ELR (cell line): ENCODE data around the gene MYO1C.
"Not testable (repeated sequence)": the region's sequence is repeated elsewhere in the genome, so short reads cannot be mapped to it uniquely, and the experiment has no call there.

Source experiments
- DNase-seq: peaks from one replicate; pipeline ENCODE4 v3.0.0-alpha.2; 2015; ENCODE audit warnings: low read depth

MYO1C gene

DNA sequence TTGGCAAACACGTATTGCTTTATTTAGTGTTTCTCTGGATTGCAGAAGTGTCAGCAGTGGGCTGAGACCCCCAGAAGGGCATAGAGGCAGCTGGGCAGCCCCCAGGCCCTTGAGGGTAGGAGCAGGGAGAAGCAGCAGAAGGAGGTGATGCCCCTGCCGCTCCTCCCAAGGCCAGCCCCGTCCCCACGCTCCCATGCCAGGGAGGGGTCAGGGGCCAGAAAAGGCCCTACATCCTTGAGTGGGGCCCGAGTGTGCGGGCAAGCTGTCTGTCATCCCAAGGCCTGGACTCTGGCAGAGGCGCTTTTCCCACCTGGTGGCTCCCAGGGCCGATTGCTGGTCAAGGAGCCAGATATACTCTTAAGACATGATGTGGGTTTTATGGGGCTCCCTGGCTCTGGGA is 28.3 kb downstream of the MYO1C start:
- DNase-seq, result no peak

GRCh38 chr17:1462164-1463112 is 30.0 kb downstream of the MYO1C start:
- DNase-seq, result no peak

DNA sequence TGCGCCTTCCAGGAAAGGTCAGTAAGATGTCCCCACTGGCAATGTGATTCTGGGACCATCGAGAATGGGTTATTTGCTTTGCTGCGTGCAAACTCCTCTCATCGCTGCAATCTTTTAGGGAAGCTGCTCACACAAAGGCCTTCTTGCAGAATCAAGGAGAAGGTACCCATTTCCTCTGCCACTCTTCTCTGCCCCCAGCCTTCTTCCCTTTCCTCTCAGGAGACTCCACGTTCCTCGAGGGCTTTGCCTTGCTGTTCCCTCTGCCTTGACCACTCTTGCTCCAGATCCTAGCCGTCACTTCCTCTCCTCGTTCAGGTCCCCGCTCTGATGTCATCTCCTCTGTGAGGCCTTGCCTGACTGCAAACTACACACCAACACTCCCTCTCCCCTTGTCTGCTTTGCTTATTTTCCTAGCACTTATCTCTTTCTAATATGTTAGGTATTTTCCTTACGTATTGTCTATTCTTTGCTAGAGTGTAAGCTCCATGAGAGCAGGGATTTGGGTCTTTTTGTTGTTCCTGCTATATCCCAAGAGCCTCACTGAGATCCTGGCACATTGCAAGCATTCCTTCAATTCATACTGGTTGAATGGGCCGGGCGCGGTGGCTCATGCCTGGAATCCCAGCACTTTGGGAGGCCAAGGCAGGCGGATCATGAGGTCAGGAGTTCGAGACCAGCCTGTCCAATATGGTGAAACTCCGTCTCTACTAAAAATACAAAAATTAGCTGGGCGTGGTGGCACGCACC is 31.1 kb downstream of the MYO1C start:
- DNase-seq, result no peak

- DNase-seq, result peak; percentile 46
Observed at GRCh38 chr17:1460233-1460632, 32.3 kb downstream of the MYO1C start.

- peak; percentile 95 for DNase-seq
Observed at GRCh38 chr17:1455797-1456599, 36.5 kb downstream of the MYO1C start, which contains the start of gene CRK. TSS of gene CRK (minus strand) at chr17:1456232. CDS start at chr17:1456117, 115 bp downstream.

DNA sequence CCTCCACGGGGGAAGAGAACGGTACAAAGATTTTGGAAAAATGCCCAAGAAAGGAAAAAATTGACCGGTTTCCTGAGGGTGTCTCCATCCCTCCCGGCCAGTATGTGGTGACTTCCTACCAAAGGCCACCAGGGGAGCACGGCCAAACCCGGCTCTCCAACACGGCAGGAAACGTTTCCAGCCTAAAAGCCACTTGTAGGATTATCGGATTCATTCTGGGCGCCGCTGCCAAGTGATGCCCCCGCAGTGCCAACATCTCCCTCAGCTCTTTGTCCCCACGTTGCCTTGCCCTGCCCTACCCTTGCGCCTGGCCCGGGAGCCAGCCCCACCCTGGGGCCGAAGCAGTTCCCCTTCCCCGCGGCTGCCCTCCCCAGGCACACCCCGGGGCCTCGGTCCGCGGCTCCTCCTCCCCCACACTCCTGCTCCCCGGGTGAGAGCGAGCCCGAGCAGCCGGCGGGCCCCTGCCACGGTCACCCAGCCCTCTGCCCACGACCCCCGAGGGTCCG is 37.1 kb downstream of the MYO1C start:
- DNase-seq, result peak; percentile 87

DNA sequence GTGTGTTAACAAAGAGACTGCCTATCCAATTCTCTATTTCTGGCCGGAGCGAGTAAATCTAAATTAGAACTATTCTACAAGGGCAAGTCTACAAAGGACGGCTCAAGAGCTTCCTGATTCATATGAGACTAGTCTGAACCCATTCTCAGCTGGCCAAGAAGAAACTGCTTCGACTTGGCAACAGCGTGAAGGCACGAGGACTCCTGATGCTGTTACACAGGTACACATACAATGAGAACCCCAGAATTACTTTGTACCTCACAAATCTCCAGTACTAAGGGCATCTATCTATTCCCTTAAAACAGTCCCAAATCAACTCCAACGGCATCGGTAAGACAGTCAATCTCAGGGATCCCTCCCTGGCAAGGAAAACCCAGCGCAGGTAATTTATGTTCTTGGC is 37.9 kb downstream of the MYO1C start:
- DNase-seq, result no peak

GRCh38 chr17:1453694-1454093 is 38.8 kb downstream of the MYO1C start:
- DNase-seq, result not testable (repeated sequence)

DNA sequence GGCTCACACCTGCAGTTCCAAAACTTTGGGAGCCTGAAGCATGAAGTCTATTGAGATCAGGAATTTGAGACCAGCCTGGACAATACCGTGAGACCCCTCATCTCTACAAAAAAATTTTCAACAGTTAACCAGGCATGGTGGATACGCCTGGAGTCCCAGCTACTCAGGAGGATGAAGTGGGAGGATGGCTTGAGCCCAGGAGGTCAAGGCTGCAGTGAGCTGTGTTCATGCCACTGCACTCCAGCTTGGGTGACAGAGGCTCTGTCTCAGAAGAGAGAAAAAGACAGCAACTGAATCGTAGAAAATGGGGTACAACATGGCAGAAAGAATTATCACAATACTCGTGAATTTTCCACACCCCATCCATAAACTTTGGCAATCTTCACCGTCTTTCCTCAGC is 39.6 kb downstream of the MYO1C start:
- DNase-seq, result no peak

DNA sequence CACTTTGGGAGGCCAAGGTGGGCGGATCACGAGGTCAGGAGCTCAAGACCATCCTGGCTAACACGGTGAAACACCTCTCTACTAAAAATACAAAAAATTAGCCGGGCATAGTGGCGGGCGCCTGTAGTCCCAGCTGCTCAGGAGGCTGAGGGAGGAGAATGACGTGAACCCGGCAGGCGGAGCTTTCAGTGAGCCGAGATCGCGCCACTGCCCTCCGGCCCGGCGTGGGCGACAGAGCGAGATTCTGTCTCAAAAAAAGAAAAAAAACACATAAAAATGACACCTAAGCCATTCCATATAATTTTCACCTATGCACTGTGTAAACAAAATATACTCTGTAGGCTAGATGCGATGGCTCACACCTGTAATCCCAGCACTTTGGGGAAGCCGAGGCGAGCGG is 42.2 kb downstream of the MYO1C start:
- DNase-seq, result not testable (repeated sequence)

DNA sequence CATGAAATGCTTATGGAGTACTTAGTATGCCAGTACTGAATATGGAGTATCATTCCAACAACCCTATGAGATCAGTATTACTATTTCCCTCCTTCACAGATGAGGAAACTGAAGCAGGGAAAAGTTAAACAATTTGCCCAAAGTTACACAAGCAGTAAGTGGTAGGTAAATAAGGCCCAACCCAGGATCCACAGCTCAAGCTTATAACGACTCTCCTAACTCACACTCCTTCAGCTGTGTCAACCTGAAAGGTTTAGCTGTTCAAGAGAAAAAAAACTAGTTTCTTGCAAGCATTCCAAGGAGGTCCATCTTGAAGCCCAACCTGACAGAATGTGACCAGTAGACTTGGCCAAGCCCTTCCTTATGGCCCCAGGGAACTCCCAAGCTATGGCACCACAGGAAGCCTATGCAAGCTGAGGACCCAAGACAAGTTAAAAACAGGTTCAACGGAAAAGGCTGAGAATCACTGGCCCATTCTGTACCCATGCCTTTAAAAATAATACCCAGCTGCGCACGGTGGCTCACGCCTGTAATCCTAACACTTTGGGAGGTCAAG is 43.0 kb downstream of the MYO1C start:
- DNase-seq, result no peak

DNA sequence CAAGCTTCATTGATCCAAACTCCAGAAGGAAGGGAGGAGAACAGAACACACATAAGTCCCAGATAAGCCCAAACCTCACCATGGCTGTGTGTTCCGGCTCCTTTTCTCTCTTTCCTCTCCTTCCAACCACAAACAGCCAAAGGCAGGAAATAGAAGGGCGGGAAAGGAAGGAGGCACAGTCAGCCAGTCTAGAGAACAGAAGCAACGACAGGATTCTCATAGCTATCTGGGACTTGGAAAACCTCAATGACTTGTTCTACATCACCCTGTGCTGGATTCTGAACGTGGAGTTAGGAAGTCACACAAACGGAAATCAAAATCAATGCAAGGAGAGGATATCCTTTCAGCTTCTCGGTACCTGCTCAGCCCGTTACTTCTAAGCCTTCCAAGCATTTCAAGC is 45.4 kb downstream of the MYO1C start:
- DNase-seq, result peak; percentile 40

DNA sequence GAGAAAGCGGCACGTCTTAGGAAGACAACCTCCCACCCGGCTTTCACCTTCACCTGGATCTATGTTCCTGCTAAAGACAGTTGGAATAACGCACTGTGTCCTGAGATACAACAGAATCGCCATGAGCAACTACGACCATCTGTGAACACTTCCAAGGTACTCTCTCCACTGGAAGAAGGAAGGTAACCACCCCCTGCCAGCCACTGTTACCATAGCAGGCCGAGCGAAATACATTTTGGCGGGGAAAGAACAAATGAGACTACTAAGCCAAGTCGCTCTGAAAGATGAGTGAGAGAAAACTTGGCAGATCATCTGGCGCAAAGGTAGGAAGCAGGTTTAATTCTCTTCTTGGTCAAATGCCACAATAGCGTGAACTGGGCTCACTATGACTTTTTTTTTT is 46.3 kb downstream of the MYO1C start:
- no peak for DNase-seq

GRCh38 chr17:1445695-1446094 is 46.8 kb downstream of the MYO1C start:
- not testable (repeated sequence) for DNase-seq

DNA sequence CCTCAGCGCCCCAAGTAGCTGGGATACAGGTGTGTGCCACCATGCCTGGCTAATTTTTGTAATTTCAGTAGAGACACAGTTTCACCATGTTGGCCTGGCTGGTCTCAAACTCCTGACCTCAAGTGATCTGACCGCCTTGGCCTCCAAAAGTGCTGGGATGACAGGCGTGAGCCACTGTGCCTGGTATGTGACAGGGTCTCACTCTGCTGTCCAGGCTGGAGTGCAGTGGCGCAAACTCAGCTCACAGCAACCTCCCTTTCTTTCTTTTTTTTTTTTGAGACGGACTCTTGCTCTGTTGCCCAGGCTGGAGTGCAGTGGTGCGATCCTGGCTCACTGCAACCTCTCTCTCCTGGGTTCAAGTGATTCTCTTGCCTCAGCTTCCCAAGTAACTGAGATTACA is 49.8 kb downstream of the MYO1C start:
- DNase-seq, result not testable (repeated sequence)

DNA sequence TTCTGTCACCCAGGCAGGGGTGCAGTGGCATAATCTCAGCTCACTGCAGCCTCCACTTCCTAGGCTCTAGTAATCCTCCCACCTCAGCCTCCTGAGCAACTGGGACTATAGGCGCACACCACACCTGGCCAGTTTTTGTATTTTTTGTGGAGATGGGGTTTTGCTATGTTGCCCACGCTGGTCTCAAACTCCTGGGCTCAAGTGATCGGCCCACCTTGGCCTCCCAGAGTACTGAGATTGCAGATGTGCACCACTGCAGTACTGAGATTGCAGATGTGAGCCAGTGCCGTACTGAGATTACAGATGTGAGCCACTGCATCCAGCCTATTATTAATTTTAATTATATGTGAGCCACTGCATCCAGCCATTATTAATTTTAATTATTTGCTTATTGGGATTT is 50.3 kb downstream of the MYO1C start:
- no peak for DNase-seq

DNA sequence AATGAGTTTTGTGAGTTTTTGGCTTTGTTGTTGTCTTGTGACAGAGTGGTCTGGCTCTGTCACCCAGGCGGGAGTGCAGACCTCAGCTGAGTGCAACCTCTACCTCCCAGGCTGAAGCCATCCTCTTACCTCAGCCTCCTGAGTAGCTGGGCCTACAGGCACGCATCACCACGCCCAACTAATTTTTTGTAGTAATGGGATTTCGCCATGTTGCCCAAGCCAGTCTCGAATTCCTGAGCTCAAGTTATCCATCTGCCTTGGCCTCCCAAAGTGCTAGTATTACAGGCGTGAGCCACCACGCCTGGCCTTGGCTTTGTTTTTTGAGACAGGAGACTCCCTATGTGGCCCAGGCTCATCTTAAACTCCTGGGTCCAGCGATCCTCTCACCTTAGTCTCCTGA is 51.6 kb downstream of the MYO1C start:
- DNase-seq, result no peak

DNA sequence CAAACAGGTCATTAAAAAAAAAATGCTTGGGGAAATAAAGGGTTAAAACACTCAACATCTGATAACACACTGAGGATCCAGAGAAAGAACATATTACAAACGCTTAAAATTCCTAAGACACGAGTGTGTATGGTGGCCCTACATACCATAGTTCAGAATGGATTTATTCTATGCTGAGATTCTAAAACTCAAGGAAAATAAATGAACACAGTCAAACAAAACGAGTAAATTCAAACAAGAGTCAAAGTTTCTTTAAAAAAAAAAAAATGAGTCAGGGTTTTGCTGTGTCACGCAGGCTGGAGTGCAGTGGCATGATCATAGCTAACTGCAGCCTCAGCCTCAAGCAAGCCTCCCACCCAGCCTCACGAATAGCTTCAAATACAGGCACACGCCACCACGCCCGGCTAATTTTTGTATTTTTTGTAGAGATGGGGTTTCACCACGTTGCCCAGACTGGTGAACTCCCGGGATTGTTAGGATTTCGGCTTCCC is 53.8 kb downstream of the MYO1C start:
- DNase-seq, result peak; percentile 65

DNA sequence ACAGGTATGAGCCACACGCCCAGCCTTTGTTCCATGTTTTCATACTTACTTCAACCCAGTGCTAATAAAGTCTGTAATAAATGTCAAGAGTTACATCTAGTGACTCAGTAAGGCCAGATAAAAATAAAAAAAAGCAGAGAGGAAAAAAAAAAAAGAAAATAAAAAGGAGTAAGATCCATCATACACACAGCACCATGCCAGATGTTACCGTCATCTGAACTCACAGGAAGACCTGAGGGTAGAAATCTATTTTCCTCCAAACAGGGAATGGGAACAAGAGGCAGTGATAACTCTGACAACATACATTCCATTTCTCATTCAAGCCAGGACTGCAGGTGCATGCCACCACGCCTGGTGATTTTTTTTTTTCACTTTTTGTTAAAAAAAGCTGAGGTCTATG is 57.2 kb downstream of the MYO1C start:
- DNase-seq, result no peak

- DNase-seq, result peak; percentile 36
Observed at GRCh38 chr17:1434150-1434549, 58.3 kb downstream of the MYO1C start.

DNA sequence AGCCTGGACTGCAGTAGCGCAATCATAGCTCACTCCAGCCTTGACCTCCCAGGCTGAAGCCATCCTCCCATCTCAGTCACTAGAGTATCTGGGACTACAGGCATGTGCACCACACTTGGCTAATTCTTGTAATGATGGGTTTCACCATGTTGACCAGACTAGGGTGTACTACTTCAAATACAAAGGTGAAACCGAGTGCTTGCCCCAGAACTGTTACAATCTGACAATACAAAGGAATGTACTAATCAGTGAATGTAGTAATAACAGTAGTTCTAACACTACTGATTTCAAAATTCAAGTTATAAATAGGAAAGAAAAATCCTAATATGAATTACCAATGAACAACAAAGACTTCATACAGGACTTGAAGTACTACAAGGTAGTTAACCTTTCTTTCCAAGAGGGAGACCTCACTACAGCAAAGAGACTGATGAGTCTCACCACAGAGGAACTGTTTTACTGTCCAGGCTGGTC is 60.8 kb downstream of the MYO1C start:
- no peak for DNase-seq
